AG09319 (cell line): ENCODE data around the gene SUCLG2.

Source experiments
- DNase-seq: peaks from one replicate; pipeline ENCODE4 v3.0.0-alpha.2; 2010; ENCODE audit warnings: low read depth; ENCODE audit errors: extremely low read depth
- CTCF ChIP-seq: IDR thresholded peaks from 2 replicates; pipeline ENCODE4 v1.5.1; 2011; ENCODE audit warnings: low read depth, mild to moderate bottlenecking, inconsistent platforms, low read length, moderate library complexity

SUCLG2 gene

DNA sequence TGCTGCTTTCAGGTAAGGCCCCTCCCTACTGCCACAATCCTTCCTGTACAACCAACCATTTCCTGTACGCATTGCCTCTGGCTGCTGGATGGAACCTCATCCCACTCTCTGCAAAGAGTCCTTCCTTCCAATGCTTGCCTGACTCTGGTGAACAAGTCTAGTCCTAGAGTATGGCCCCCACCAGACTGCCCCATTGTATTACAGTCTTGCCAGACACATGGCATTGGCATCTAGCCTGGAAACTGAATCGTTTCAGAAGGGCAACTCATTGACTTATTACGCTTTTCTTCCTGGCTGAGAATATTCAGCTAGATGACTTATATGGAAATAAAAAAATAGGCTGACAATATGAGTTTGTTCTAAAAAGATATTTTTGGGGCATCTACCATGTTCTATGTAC, 170.3 kb downstream of the SUCLG2 start:
- no peak for DNase-seq
- no peak for TF ChIP-seq CTCF

GRCh38 chr3:67481126-67481525, 173.3 kb downstream of the SUCLG2 start:
- TF ChIP-seq CTCF, result no peak
- DNase-seq, result no peak

DNA sequence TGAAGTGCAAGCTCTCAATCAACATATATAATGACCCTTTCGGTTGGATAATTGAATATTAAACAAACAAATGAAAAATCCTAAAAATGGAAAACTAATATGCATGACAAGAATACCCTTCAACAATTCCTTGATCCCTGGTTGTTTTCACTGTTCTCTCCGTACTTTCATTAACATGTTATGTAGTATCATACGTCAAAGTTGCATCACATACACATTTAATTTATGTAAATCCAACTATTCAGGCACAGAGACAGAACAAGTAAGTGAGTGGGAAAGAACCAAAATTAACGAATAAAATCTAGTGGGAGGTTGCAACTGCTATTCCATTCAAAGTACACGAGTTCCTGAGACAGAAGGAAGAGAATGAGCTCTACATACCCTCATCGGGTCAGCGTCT, 176.0 kb downstream of the SUCLG2 start:
- DNase-seq, result no peak
- no peak for TF ChIP-seq CTCF

DNA sequence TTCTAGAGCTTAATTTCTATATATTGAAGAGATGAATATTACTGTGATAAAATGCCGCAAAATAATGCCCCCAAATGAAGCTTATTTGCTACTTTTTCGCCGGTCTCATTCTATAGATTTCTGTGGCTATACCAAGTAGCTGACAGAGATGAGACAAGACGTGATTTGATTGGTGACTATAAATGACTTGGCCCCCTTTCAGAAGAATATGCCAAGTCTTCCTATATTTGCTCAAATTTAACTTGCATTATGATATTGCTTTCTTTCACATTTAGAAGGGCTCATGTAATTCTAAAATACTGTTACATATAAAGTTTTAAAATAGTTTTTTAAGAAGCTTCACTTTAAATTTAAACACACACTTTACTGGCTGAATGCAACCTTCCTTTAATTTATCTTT, 180.1 kb downstream of the SUCLG2 start:
- no peak for DNase-seq
- no peak for TF ChIP-seq CTCF

DNA sequence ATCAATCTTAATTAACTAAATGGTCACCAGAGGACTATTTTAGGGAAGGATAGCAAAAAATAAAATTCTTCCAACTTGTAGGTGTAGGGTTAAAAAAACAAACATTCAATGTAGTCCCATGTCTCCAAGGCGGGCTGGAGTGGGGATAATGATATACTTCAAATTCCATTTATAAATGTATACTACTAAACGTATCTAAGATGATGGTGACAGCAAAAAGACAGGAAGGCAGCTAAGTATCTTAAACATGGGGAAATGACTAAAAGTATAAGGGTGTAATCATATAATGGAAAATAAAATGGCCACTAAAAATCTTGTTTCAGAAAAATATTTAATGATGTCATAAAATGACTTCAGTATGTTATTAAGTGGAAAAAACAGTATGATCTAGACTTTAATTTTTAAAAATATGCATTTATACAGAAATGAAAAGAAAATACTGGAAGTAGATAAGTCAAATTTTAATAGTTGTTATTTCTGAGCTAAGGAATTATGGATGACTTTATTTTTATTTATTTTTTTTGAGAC, 181.7 kb downstream of the SUCLG2 start:
- no peak for DNase-seq
- no peak for TF ChIP-seq CTCF

- no peak for DNase-seq
- no peak for TF ChIP-seq CTCF
Measured at GRCh38 chr3:67470207-67470606, 184.2 kb downstream of the SUCLG2 start.

- DNase-seq, result no peak
- no peak for TF ChIP-seq CTCF
Measured at GRCh38 chr3:67468511-67468910, 185.9 kb downstream of the SUCLG2 start.
